Small intestine (tissue), 7 donors: ENCODE data around the gene C11orf21. TPM values are rescaled to one million over a fixed set of nuclear protein-coding genes. Genes with fewer than 3 reads are reported as not detected.

ENCODE experiments used
- DNase-seq, 2 donors: peaks; one replicate each; pipeline versions ENCODE4 v3.0.0 to v3.0.0-alpha.2; 2013
- FAIRE-seq: peaks from 2 replicates; lab custom pipeline; 2012; peaks lifted over from hg19 to GRCh38; lab: Jason Lieb, UNC
- H3K27ac ChIP-seq, 3 donors: one replicate each; pipeline ENCODE4 v1.5.1; 2013; ENCODE audit warnings: low read length in 2 of 3, mild to moderate bottlenecking in 2 of 3, control low read depth in 1 of 3, inconsistent platforms in 1 of 3, low read depth in 1 of 3, moderate library complexity in 1 of 3
- H3K27me3 ChIP-seq, 3 donors: one replicate each; pipeline ENCODE4 v1.6.1; 2013; ENCODE audit warnings: low read length in 3 of 3, inconsistent platforms in 1 of 3; ENCODE audit not compliant: control insufficient read depth in 3 of 3, insufficient read depth in 3 of 3
- H3K36me3 ChIP-seq, 3 donors: one replicate each; pipeline ENCODE4 v1.6.1; 2013; ENCODE audit warnings: low read length in 3 of 3, inconsistent platforms in 1 of 3, low read depth in 1 of 3, mild to moderate bottlenecking in 1 of 3, moderate library complexity in 1 of 3; ENCODE audit not compliant: control insufficient read depth in 3 of 3, insufficient read depth in 2 of 3
- H3K4me1 ChIP-seq, 3 donors: one replicate each; pipeline ENCODE4 v1.6.1; 2013; ENCODE audit warnings: low read length in 2 of 3, inconsistent platforms in 1 of 3, low read depth in 1 of 3, mild to moderate bottlenecking in 1 of 3, moderate library complexity in 1 of 3; ENCODE audit not compliant: control insufficient read depth in 3 of 3, insufficient read depth in 2 of 3
- H3K4me3 ChIP-seq, 3 donors: one replicate each; pipeline ENCODE4 v1.5.1; 2013; ENCODE audit warnings: low read length in 3 of 3, control low read depth in 1 of 3, inconsistent platforms in 1 of 3, low read depth in 1 of 3, mild to moderate bottlenecking in 1 of 3, moderate library complexity in 1 of 3
- H3K9me3 ChIP-seq, 2 donors: one replicate each; pipeline ENCODE4 v1.6.1; 2013; ENCODE audit warnings: low read depth in 1 of 2, low read length in 1 of 2; ENCODE audit not compliant: control insufficient read depth in 2 of 2, insufficient read depth in 1 of 2
- WGBS, 3 donors: extraction: QIAGEN DNeasy Blood & Tissue Kit; methylation state at CpG; one replicate each; pipeline ENCODE4 v1.1.7; 2013; 5-methylcytosine and 5-hydroxymethylcytosine counted together
- polyA plus RNA-seq, 4 donors: library from polyadenylated mRNA; stranded (reverse) in 3 of 4; unstranded in 1 of 4; fragments of 200-250 nt in 3 of 4; fragments of 120-200 nt in 1 of 4; gene quantifications; one replicate each; pipeline versions ENCODE4 v1.2.1 to v1.2.3, GENCODE V29; 2013
- donor health status: healthy with polysubstance abuse.
- donor health status: control.
- donor health status: control.
- donor health status: Bipolar disorder and iron deficiency.
- donor health status: healthy.

Gene C11orf21
- polyA plus RNA-seq, 4 donors: 0.22 to 12.2 (median 0.58) TPM; not detected in 1

- H3K4me3 ChIP-seq: no peak overlapping the region
- peak overlapping the region in 1 of 3 donors; percentile 59 for H3K27ac ChIP-seq
- H3K36me3 ChIP-seq: peaks cover 0 to 25% (median 0%) of the 10 kb centered on the region in 3 donors
- H3K9me3 ChIP-seq: no peaks in the 10 kb centered on the region
- H3K4me1 ChIP-seq: peaks cover 0 to 33% (median 0%) of the 10 kb centered on the region in 3 donors
- WGBS, 3 donors: 63 to 83% (median 81%) methylated on average over 16 to 18 of the region's 18 CpGs
- H3K27me3 ChIP-seq: no peaks in the 10 kb centered on the region
- FAIRE-seq (no peak), DNase-seq (peak in 1 of 2 donors; percentile 66)
Observed at GRCh38 chr11:2262301-2263070, 39.2 kb downstream of the C11orf21 start.

GRCh38 chr11:2261436-2262230, 40.1 kb downstream of the C11orf21 start:
- Histone ChIP-seq H3K9me3 (no peaks in the 10 kb centered on the region), H3K4me3 (no peak overlapping the region), H3K27me3 (no peaks in the 10 kb centered on the region), H3K4me1 (peaks cover 0 to 29% (median 0%) of the 10 kb centered on the region in 3 donors), H3K36me3 (peaks cover 0 to 17% (median 0%) of the 10 kb centered on the region in 3 donors), H3K27ac (no peak overlapping the region)
- FAIRE-seq (no peak), DNase-seq (no peak)
- 65 to 79% (median 72%) methylated on average over 21 of the region's 21 CpGs for WGBS, 3 donors

- no peak overlapping the region for H3K27ac ChIP-seq
- FAIRE-seq (no peak), DNase-seq (no peak)
- no peaks in the 10 kb centered on the region for H3K9me3 ChIP-seq
- WGBS, 3 donors: 79 to 85% (median 81%) methylated on average over 22 to 26 of the region's 26 CpGs
- no peak overlapping the region for H3K4me3 ChIP-seq
- peaks cover 0 to 8% (median 0%) of the 10 kb centered on the region in 3 donors for H3K36me3 ChIP-seq
- no peaks in the 10 kb centered on the region for H3K27me3 ChIP-seq
- peaks cover 0 to 29% (median 0%) of the 10 kb centered on the region in 3 donors for H3K4me1 ChIP-seq
Observed at GRCh38 chr11:2260491-2261364, 41.0 kb downstream of the C11orf21 start.

- WGBS, 3 donors: 78 to 85% (median 83%) methylated on average over 11 to 12 of the region's 12 CpGs
- Histone ChIP-seq H3K27me3 (no peaks in the 10 kb centered on the region), H3K27ac (no peak overlapping the region), H3K36me3 (peaks cover 0 to 8% (median 0%) of the 10 kb centered on the region in 3 donors), H3K9me3 (no peaks in the 10 kb centered on the region), H3K4me1 (peaks cover 0 to 29% (median 0%) of the 10 kb centered on the region in 3 donors), H3K4me3 (no peak overlapping the region)
- FAIRE-seq: no peak
- DNase-seq: no peak
Observed at GRCh38 chr11:2259897-2260451, 41.7 kb downstream of the C11orf21 start.

- DNase-seq (no peak), FAIRE-seq (no peak)
- no peak overlapping the region for H3K4me3 ChIP-seq
- WGBS, 3 donors: 86 to 89% (median 87%) methylated on average over 8 of the region's 8 CpGs
- H3K9me3 ChIP-seq: no peaks in the 10 kb centered on the region
- no peak overlapping the region for H3K27ac ChIP-seq
- peaks cover 0 to 4% (median 0%) of the 10 kb centered on the region in 3 donors for H3K36me3 ChIP-seq
- no peaks in the 10 kb centered on the region for H3K27me3 ChIP-seq
- peaks cover 0 to 29% (median 0%) of the 10 kb centered on the region in 3 donors for H3K4me1 ChIP-seq
Observed at GRCh38 chr11:2259466-2259830, 42.3 kb downstream of the C11orf21 start.

GRCh38 chr11:2258501-2259465, 42.9 kb downstream of the C11orf21 start:
- H3K4me3 ChIP-seq: no peak overlapping the region
- H3K36me3 ChIP-seq: no peaks in the 10 kb centered on the region
- FAIRE-seq: no peak
- H3K27ac ChIP-seq: no peak overlapping the region
- no peaks in the 10 kb centered on the region for H3K9me3 ChIP-seq
- no peak for DNase-seq
- WGBS, 3 donors: 90 to 91% (median 90%) methylated on average over 28 to 29 of the region's 29 CpGs
- peaks cover 0 to 26% (median 0%) of the 10 kb centered on the region in 3 donors for H3K4me1 ChIP-seq
- H3K27me3 ChIP-seq: no peaks in the 10 kb centered on the region

GRCh38 chr11:2256951-2257700, 44.6 kb downstream of the C11orf21 start:
- 29 to 80% (median 60%) methylated on average over 15 to 31 of the region's 31 CpGs for WGBS, 3 donors

More at GRCh38 chr11:2256951-2257700, 44.6 kb downstream of the C11orf21 start:
- Histone ChIP-seq H3K4me3 (no peak overlapping the region), H3K4me1 (peaks cover 0 to 9% (median 0%) of the 10 kb centered on the region in 3 donors), H3K27me3 (no peaks in the 10 kb centered on the region), H3K9me3 (no peaks in the 10 kb centered on the region), H3K27ac (no peak overlapping the region), H3K36me3 (no peaks in the 10 kb centered on the region)
- peak in 1 of 2 donors; percentile 33 for DNase-seq
- no peak for FAIRE-seq
